ENCODE measurements around the gene CACNA1C. TPM values are rescaled to one million over a fixed set of nuclear protein-coding genes. Genes with fewer than 3 reads are reported as not detected.

CACNA1C gene
- total and polyA plus RNA-seq, 2 donors from 2014 or later, result 1.6 to 17.4 TPM

DNA sequence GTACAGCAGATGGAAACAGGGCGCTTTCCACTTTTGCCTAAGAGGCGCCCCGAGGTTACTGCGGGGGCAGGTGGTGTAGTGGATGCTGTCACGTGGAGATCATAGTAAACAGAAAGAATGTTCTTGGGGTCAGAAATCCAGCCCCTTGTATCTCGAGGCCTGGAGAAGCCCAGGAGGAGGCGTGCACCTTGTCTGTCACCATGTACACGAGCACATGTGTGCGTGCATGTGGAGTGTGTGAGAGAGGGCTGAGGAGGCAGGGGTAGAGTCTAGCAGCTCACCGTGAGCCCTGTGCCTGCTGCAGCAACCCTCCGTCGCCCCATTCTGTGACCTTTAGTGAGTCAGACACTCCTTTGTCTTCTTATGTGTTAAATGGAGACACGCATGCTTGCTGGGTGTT lies 59.0 kb downstream of the CACNA1C start:
- TF ChIP-seq, protein P1, sequence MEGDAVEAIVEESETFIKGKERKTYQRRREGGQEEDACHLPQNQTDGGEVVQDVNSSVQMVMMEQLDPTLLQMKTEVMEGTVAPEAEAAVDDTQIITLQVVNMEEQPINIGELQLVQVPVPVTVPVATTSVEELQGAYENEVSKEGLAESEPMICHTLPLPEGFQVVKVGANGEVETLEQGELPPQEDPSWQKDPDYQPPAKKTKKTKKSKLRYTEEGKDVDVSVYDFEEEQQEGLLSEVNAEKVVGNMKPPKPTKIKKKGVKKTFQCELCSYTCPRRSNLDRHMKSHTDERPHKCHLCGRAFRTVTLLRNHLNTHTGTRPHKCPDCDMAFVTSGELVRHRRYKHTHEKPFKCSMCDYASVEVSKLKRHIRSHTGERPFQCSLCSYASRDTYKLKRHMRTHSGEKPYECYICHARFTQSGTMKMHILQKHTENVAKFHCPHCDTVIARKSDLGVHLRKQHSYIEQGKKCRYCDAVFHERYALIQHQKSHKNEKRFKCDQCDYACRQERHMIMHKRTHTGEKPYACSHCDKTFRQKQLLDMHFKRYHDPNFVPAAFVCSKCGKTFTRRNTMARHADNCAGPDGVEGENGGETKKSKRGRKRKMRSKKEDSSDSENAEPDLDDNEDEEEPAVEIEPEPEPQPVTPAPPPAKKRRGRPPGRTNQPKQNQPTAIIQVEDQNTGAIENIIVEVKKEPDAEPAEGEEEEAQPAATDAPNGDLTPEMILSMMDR (IDR thresholded peaks at IDR 0.05; ENCODE audit: borderline replicate concordance, extremely low read depth, insufficient read depth), result no peak
- Histone ChIP-seq H3K4me3 (ENCODE audit: low read length in 3 of 3) (no peak overlapping the region), H3K27me3 (ENCODE audit: control insufficient read depth, insufficient read depth, low read length) (no peaks in the 10 kb centered on the region), H3K9ac (ENCODE audit: low read length in 3 of 3) (no peak overlapping the region), H3K36me3 (ENCODE audit: control insufficient read depth in 2 of 3, insufficient read depth in 3 of 3, low read length in 3 of 3) (no peaks in the 10 kb centered on the region), H3K9me3 (ENCODE audit: control insufficient read depth in 2 of 3, insufficient read depth in 1 of 3, low read length in 3 of 3) (no peaks in the 10 kb centered on the region), H3K4me1 (ENCODE audit: control insufficient read depth in 2 of 3, insufficient read depth in 2 of 3, low read depth in 1 of 3, low read length in 3 of 3) (peaks cover 0 to 2% (median 0%) of the 10 kb centered on the region in 3 donors), H3K27ac (ENCODE audit: low read depth in 2 of 2, low read length in 2 of 2) (no peak overlapping the region)
- DNase-seq (no peak), FAIRE-seq (no peak)
- intact Hi-C loops (cut with DNase I), result no loop called here

GRCh38 chr12:2112401-2112800 lies 59.6 kb downstream of the CACNA1C start:
- H3K4me1 ChIP-seq (ENCODE audit: control insufficient read depth in 2 of 3, insufficient read depth in 2 of 3, low read depth in 1 of 3, low read length in 3 of 3), result peaks cover 0 to 2% (median 0%) of the 10 kb centered on the region in 3 donors
- H3K9ac ChIP-seq (ENCODE audit: low read length in 3 of 3), result no peak overlapping the region
- TF ChIP-seq, protein P1 (IDR thresholded peaks at IDR 0.05; ENCODE audit: borderline replicate concordance, extremely low read depth, insufficient read depth), result no peak
- intact Hi-C loops (cut with DNase I), result no loop called here
- H3K9me3 ChIP-seq (ENCODE audit: control insufficient read depth in 2 of 3, insufficient read depth in 1 of 3, low read length in 3 of 3), result no peaks in the 10 kb centered on the region
- no peak overlapping the region for H3K4me3 ChIP-seq (ENCODE audit: low read length in 3 of 3)
- no peak for DNase-seq
- FAIRE-seq, result no peak
- H3K27ac ChIP-seq (ENCODE audit: low read depth in 2 of 2, low read length in 2 of 2), result no peak overlapping the region
- no peaks in the 10 kb centered on the region for H3K36me3 ChIP-seq (ENCODE audit: control insufficient read depth in 2 of 3, insufficient read depth in 3 of 3, low read length in 3 of 3)
- H3K27me3 ChIP-seq (ENCODE audit: control insufficient read depth, insufficient read depth, low read length), result no peaks in the 10 kb centered on the region

- H3K27ac ChIP-seq (ENCODE audit: low read depth in 2 of 2, low read length in 2 of 2), result no peak overlapping the region
- H3K4me1 ChIP-seq (ENCODE audit: control insufficient read depth in 2 of 3, insufficient read depth in 2 of 3, low read depth in 1 of 3, low read length in 3 of 3), result peaks cover 0 to 2% (median 0%) of the 10 kb centered on the region in 3 donors
- intact Hi-C loops (cut with DNase I), result no loop called here
- H3K36me3 ChIP-seq (ENCODE audit: control insufficient read depth in 2 of 3, insufficient read depth in 3 of 3, low read length in 3 of 3), result no peaks in the 10 kb centered on the region
- TF ChIP-seq, protein P1 (IDR thresholded peaks at IDR 0.05; ENCODE audit: borderline replicate concordance, extremely low read depth, insufficient read depth), result no peak
- DNase-seq (no peak), FAIRE-seq (no peak)
- H3K27me3 ChIP-seq (ENCODE audit: control insufficient read depth, insufficient read depth, low read length), result no peaks in the 10 kb centered on the region
- H3K4me3 ChIP-seq (ENCODE audit: low read length in 3 of 3), result no peak overlapping the region
- H3K9me3 ChIP-seq (ENCODE audit: control insufficient read depth in 2 of 3, insufficient read depth in 1 of 3, low read length in 3 of 3), result no peaks in the 10 kb centered on the region
- H3K9ac ChIP-seq (ENCODE audit: low read length in 3 of 3), result no peak overlapping the region
Measured at GRCh38 chr12:2113119-2113912, 60.5 kb downstream of the CACNA1C start.
